GM18511 (cell line): ENCODE data around the gene ARPP21.
"Not testable (repeated sequence)": the region's sequence is repeated elsewhere in the genome, so short reads cannot be mapped to it uniquely, and the experiment has no call there.

Experiments
- ATAC-seq: cut with Tn5 transposase; IDR thresholded peaks from one replicate; pipeline ENCODE4 v1.9.1; 2021; ENCODE audit warnings: mild to moderate bottlenecking, moderate library complexity; ENCODE audit not compliant: unreplicated experiment

The ARPP21 gene

GRCh38 chr3:35639254-35640186 lies at the start of gene ARPP21:
ARPP21 (plus strand) TSS chr3:35639525; CDS start chr3:35681752, 42,227 bp downstream.
- peak; percentile 42 for ATAC-seq

GRCh38 chr3:35592589-35593295 lies 46.6 kb upstream of the ARPP21 start:
- peak; percentile 61 for ATAC-seq

- ATAC-seq = peak; percentile 50
These were observed 44.6 kb upstream of the ARPP21 start for GRCh38 chr3:35594739-35595138.

GRCh38 chr3:35596335-35596995 lies 42.9 kb upstream of the ARPP21 start:
- no peak for ATAC-seq

- no peak for ATAC-seq
These were observed 41.8 kb upstream of the ARPP21 start for GRCh38 chr3:35597490-35597889.

- no peak for ATAC-seq
These were observed 40.5 kb upstream of the ARPP21 start for GRCh38 chr3:35598804-35599203.

GRCh38 chr3:35601959-35602358 lies 37.4 kb upstream of the ARPP21 start:
- ATAC-seq = no peak

GRCh38 chr3:35602395-35602936 lies 36.9 kb upstream of the ARPP21 start:
- ATAC-seq = no peak

- ATAC-seq = no peak
These were observed 23.0 kb upstream of the ARPP21 start for GRCh38 chr3:35616346-35616745.

- no peak for ATAC-seq
These were observed 22.0 kb upstream of the ARPP21 start for GRCh38 chr3:35617370-35617769.

GRCh38 chr3:35620238-35620637 lies 19.1 kb upstream of the ARPP21 start:
- ATAC-seq = not testable (repeated sequence)

- no peak for ATAC-seq
These were observed 14.6 kb upstream of the ARPP21 start for GRCh38 chr3:35624698-35625097.

GRCh38 chr3:35633332-35634124 lies 5.8 kb upstream of the ARPP21 start:
- ATAC-seq = no peak

GRCh38 chr3:35635407-35635806 lies 3.9 kb upstream of the ARPP21 start:
- no peak for ATAC-seq

GRCh38 chr3:35635926-35636683 lies 3.2 kb upstream of the ARPP21 start:
- ATAC-seq = no peak

- ATAC-seq = no peak
These were observed 910 bp upstream of the ARPP21 start for GRCh38 chr3:35638251-35638979.

- peak; percentile 7 for ATAC-seq
These were observed 408 bp upstream of the ARPP21 start for GRCh38 chr3:35638980-35639253.

GRCh38 chr3:35640190-35641165 lies 1.2 kb downstream of the ARPP21 start:
- no peak for ATAC-seq
